Stimulated activated CD8-positive, alpha-beta memory T cell treated with anti-CD3 and anti-CD28 coated beads, Interleukin-15, amount 100 ng/mL, for 1 hour (primary cell): ENCODE measurements around the gene SMIM44.
"Not testable (repeated sequence)": the region's sequence is repeated elsewhere in the genome, so short reads cannot be mapped to it uniquely, and the experiment has no call there.

Experiments used
- DNase-seq: peaks from one replicate; pipeline ENCODE4 v3.0.0-alpha.2; 2020; ENCODE audit warnings: low read depth

The SMIM44 gene

DNA sequence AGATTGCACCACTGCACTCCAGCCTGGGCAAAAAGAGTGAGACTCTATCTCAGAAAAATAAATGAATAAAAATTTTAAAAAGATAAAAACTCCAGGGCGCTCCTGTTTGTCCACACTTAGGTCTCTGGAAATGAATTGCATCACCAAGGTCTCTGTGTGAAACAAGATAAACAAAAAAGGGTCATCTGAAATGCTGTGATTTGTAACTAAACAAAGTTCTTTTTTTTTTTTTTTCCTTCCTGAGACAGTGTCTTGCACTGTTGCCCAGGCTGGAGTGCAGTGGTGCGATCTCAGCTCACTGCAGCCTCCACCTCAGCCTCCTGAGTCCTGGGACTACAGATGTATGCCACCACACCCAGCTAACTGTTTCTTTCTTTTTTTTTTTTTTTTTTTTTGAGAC lies 34.4 kb upstream of the SMIM44 start:
- no peak for DNase-seq

GRCh38 chr19:3516675-3517207 lies 33.5 kb upstream of the SMIM44 start:
- DNase-seq = no peak

- DNase-seq = no peak
Measured at GRCh38 chr19:3515891-3516422, 32.7 kb upstream of the SMIM44 start.

DNA sequence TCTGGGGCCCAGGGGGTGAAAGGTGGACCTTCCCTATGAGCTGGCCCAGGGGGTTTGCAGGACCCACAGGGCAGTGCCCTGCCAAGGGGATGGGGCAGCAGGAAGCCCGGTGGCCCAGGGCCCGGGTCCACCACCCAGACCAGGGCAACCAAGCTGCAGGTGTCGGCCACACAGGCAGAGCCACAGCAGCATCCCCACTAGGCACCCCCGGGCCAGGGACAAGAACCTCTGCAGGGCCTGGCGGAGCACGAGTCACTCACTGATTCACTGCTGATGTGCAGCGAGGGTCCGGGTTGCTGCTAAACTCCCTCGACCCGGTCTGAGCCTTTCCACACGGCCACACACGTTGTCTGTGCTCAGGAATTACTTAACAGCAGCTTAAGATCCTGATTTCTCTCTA lies 31.7 kb upstream of the SMIM44 start:
- DNase-seq = no peak

GRCh38 chr19:3513229-3514140 lies 30.2 kb upstream of the SMIM44 start:
- DNase-seq = no peak

GRCh38 chr19:3512562-3513228 lies 29.5 kb upstream of the SMIM44 start:
- DNase-seq = no peak

DNA sequence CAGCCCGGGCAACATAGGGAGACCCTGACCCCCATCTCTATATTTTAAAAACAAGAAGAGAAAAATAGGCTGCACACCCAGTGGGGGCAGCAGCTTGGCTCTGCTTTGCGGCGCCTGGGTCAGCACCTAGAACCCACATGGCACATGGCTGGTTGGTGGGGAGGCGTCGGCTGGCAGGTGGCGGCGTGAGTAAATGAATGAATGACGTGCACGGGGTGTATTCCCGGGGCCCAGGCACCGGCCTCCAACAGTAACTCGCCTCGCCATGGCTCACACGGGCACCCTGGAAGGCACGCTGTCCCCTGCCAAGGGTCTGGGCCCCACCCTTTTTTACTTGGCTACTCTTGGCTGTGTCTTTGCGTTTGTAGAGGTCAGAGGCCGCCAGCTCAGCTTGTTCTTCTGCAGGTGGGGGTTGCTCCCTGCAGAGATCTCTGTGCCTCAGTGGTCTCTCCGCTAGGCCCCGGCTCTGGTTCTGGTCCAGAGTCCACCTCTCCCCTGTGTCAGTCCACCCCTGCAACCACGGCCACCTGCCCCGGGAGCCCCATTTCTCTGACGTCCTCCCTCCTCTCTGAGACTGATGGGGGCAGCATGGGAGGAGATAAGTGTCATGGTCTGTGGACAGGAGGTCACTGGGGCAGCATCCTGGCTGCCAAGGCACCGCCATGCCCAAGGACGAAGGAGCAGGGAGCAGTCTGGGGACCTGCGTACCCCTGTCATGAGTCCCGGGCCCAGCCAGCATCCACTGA lies 28.4 kb upstream of the SMIM44 start:
- no peak for DNase-seq

DNA sequence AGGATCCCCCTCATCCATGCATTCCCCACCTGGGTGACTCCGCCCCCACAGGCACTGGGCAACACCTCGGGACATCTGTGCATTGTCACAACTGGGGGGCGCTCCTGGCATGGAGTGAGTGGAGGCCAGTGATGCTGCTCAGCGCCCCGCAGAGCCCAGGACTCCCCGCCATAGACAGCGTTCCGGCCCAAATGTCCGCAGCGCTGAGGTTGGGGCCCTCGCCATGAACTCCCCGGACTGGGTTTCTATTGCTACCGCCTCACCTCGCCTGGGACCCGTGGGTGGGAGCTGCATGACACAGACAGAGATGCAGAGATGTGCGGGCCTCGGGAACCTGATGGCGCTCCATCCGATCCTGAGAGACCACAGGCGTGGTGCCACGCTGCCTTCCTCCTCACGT lies 27.5 kb upstream of the SMIM44 start:
- DNase-seq = no peak

GRCh38 chr19:3509566-3509989 lies 26.3 kb upstream of the SMIM44 start:
- no peak for DNase-seq

GRCh38 chr19:3508771-3509535 lies 25.7 kb upstream of the SMIM44 start:
- DNase-seq = no peak

DNA sequence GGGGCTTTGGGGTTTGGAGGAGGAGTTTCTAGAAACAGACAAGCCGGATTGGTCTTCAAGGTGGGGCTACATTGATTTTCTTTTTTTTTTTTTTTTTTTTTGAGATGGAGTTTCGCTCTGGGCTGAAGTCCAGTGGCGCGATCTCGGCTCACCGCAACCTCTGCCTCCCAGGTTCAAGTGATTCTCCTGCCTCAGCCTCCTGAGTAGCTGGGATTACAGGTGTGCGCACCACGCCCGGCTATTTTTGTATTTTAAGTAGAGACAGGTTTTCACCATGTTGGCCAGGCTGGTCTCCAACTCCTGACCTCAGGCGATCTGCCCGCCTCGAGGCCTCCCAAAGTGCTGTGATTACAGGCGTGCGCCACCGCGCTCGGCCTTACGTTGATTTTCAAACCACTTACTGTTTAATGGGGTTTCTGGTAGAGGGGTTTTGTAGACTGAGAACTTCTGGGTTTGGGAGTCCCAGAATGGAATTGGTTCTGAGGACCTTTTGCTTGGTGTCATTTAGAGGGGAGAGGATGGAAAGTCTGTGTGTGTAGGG lies 24.9 kb upstream of the SMIM44 start:
- not testable (repeated sequence) for DNase-seq

DNA sequence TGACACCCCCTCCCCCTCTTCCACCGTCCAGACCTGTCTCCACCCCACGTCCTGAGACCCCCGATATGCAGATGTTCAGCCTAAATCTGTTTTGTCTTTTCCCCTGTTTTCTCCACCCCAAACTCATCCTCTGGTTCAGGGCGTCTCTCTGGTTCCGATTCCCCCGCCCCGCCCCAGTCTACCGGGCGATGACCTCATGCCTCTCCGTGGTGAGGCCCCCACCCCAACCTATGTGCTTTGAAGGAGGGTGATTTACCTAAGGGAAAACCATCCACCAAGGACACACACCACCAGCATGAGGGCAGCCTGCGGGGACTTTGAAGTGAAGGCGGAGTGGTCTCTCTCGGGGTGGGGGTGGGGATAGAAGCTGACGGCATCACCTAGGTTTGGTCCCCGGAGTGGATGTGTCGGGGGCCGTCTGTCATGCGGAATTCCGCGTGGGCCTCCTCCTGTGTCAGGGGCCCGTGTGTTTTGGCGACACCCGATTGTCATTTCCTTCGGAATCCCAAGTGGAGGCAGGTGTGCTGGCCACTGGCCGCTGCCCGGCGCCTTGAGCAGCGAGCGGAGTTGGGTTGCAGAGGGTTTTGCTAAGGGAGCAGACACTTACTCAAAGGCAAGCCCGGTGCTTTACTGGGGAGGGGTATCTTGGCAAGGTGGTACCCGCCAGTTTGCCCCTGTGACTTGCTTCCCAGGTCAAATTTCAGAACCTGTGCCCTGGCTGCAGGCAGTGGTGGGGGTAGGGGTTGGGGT lies 24.3 kb upstream of the SMIM44 start:
- no peak for DNase-seq

GRCh38 chr19:3506384-3507340 lies 23.4 kb upstream of the SMIM44 start:
- no peak for DNase-seq

DNA sequence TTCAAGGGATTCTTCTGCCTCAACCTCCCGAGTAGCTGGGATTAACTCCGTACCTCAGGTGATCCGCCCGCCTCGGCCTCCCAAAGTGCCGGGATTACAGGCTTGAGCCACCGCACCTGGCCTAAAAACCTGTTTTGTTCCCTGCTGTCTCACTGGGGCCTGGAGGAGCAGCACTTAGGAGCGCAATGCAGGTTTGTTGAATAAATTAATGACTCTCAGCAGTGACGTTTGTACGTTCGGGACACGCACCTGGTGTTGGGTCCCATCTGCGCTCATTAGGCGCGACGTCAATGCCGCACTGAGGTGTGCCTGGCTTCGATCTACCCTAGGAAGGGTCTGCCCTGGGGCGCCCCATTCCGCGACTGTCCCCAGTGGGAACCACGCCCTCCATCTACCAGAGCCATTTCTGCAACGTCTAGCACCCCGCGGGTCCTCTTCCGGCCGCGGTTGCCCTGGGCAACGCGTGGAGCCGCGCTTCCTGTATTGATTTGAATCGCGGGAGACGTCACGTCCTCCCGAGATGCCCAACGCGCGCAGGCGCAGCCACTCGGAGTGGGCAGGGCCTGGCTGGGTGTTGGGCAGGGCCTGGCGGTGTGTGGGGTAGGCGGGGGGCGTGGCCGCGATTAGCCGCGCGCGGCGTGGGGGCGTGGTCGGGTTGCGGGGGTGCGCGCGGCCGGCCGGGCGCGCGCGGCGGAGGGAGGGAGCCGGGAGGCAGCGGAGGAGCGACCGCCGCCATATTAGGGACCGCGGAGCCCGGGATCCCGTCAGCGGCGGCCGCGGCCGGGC lies 22.6 kb upstream of the SMIM44 start, which contains the start of gene FZR1:
Gene FZR1, plus strand, starts transcription at position 714 of the 786 bp plus-strand sequence. CDS start 16,679 bp downstream, outside the sequence.
- peak; percentile 97 for DNase-seq

DNA sequence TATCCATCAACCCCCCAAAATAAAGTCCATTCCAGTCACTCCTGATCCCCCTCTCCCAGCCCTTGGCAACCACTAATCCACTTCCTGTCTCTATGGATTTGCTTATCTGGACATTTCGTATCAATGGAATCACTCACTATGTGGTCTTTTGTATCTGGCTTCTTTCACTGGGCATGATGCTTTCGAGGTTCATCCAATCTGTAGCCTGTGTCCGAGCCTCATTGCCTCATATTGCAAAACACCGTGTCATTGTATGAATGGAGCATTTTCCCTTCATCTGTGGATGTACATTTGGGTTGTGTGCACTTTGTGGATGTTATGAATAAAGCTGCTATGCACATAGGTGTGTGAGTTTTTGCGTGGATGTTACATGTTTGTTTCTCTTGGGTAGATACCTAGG lies 21.5 kb upstream of the SMIM44 start:
- DNase-seq = no peak

DNA sequence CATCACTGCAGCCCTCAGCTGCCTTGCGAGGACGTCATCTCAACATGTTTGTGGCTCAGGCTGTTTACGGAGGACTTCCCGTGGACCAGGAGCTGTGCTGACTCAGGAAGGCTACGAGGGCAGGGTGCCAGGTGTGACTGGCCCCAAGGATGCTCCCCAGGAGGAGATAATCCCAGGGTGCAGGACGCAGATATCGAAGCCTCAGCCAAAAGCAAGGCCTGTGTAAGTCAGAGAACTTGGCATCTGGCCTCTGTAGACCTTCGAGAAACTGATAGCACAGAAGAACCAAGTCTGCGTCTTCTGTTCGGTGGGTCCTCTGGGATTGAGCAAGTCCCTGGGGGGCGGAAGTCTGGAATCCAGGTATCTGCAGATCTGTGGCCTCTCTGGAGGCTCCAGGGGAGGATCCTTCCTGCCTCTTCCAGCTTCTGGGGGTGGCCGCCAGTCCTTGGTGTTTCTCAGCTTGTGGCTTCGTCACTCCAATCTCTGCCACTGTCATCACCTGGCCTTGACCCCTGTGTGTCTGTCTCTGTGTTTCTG lies 19.9 kb upstream of the SMIM44 start:
- no peak for DNase-seq

DNA sequence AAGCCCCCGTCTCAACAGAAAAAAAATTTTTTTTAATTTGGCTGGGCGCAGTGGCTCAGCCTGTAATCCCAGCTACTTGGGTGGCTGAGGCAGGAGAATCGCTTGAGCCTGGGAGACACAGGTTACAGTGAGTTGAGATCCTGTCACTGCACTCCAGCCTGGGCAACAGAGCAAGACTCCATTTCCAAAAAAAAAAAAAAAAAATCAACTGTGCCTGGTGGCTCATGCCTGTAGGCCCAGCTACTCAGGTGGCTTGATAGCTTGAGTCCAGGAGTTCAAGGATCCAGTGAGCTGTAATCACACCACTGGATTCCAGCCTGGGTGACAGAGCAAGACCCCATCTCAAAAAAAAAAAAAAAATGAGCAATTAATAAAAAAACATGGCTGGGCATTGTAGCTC lies 18.5 kb upstream of the SMIM44 start:
- no peak for DNase-seq
